HL-60 (cell line): ENCODE data around the gene MAPRE3.

ENCODE experiments used
- GABPA ChIP-seq: IDR thresholded peaks from 2 replicates; pipeline ENCODE4 v1.6.1; 2012; ENCODE audit warnings: low read depth
- POLR2AphosphoS5 ChIP-seq: IDR thresholded peaks from 2 replicates; pipeline ENCODE4 v1.6.1; 2012; ENCODE audit warnings: low read depth
- SPI1 ChIP-seq: IDR thresholded peaks from 2 replicates; pipeline ENCODE4 v1.6.1; 2012; ENCODE audit warnings: low read depth, mild to moderate bottlenecking, borderline replicate concordance
- TF ChIP-seq, protein P1 (sequence below): IDR thresholded peaks from one replicate; pipeline ENCODE4 v1.5.1; 2011; ENCODE audit warnings: low read length, control low read depth, inconsistent platforms; ENCODE audit not compliant: insufficient read depth
- TF ChIP-seq, protein P2 (sequence below): IDR thresholded peaks from 2 replicates; pipeline ENCODE4 v1.6.1; 2012; ENCODE audit warnings: low read depth; ENCODE audit not compliant: insufficient replicate concordance

DNA sequence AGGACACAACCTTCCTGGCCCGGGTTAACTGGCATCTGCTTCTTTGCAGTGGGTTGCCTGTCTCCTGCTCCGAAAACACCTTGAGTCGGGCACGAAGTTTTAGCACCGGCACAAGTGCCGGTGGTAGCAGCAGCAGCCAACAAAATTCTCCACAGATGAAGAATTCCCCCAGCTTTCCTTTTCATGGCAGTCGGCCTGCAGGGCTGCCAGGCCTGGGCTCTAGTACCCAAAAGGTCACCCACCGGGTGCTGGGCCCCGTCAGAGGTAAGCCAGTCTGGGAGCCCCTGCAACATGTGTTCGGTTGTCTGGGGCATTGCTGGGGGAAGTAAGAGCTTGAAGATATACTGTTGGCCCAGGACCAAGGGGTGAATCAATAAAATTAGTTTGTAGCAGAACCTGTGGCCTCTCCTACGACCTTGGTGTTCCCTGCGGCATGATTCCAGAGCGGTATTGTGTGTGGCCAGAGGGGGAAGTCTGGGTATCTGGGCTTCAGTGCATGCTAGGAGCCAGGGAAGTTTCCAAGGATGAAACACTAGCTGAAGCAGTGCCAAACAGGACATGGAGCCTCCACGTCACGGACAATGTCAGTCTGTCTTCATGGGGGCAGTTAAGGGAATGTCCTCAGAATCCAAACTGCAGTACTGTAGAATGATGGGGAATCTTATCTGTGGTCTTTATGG, 88.8 kb downstream of the MAPRE3 start:
- TF ChIP-seq POLR2AphosphoS5 (no peak), GABPA (no peak), SPI1 (no peak)
- TF ChIP-seq, protein P1, sequence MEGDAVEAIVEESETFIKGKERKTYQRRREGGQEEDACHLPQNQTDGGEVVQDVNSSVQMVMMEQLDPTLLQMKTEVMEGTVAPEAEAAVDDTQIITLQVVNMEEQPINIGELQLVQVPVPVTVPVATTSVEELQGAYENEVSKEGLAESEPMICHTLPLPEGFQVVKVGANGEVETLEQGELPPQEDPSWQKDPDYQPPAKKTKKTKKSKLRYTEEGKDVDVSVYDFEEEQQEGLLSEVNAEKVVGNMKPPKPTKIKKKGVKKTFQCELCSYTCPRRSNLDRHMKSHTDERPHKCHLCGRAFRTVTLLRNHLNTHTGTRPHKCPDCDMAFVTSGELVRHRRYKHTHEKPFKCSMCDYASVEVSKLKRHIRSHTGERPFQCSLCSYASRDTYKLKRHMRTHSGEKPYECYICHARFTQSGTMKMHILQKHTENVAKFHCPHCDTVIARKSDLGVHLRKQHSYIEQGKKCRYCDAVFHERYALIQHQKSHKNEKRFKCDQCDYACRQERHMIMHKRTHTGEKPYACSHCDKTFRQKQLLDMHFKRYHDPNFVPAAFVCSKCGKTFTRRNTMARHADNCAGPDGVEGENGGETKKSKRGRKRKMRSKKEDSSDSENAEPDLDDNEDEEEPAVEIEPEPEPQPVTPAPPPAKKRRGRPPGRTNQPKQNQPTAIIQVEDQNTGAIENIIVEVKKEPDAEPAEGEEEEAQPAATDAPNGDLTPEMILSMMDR = no peak
- TF ChIP-seq, protein P2, sequence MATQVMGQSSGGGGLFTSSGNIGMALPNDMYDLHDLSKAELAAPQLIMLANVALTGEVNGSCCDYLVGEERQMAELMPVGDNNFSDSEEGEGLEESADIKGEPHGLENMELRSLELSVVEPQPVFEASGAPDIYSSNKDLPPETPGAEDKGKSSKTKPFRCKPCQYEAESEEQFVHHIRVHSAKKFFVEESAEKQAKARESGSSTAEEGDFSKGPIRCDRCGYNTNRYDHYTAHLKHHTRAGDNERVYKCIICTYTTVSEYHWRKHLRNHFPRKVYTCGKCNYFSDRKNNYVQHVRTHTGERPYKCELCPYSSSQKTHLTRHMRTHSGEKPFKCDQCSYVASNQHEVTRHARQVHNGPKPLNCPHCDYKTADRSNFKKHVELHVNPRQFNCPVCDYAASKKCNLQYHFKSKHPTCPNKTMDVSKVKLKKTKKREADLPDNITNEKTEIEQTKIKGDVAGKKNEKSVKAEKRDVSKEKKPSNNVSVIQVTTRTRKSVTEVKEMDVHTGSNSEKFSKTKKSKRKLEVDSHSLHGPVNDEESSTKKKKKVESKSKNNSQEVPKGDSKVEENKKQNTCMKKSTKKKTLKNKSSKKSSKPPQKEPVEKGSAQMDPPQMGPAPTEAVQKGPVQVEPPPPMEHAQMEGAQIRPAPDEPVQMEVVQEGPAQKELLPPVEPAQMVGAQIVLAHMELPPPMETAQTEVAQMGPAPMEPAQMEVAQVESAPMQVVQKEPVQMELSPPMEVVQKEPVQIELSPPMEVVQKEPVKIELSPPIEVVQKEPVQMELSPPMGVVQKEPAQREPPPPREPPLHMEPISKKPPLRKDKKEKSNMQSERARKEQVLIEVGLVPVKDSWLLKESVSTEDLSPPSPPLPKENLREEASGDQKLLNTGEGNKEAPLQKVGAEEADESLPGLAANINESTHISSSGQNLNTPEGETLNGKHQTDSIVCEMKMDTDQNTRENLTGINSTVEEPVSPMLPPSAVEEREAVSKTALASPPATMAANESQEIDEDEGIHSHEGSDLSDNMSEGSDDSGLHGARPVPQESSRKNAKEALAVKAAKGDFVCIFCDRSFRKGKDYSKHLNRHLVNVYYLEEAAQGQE = no peak
